T-helper 2 cell treated with Interferon-gamma antibody and Interleukin-4, amounts not matched to agents 5 μg/mL and 100 μg/mL, for 36 hours (primary cell): Measurements from ENCODE around the gene ITIH2.
"Not testable (repeated sequence)": the region's sequence is repeated elsewhere in the genome, so short reads cannot be mapped to it uniquely, and the experiment has no call there.

ENCODE experiments used
- DNase-seq: peaks from one replicate; pipeline ENCODE4 v3.0.0; 2021; ENCODE audit warnings: low spot score
- H3K27ac Mint-ChIP-seq: one replicate; pipeline ENCODE4 v1.8.0; 2021; ENCODE audit warnings: mild to moderate bottlenecking, mixed read lengths
- H3K27me3 Mint-ChIP-seq: one replicate; pipeline ENCODE4 v1.8.0; 2021; ENCODE audit warnings: low read depth, mixed read lengths
- H3K36me3 Mint-ChIP-seq: one replicate; pipeline ENCODE4 v1.8.0; 2021; ENCODE audit warnings: low read depth, mixed read lengths
- H3K4me1 Mint-ChIP-seq: one replicate; pipeline ENCODE4 v1.8.0; 2021; ENCODE audit warnings: low read depth, mixed read lengths
- H3K4me3 Mint-ChIP-seq: one replicate; pipeline ENCODE4 v1.8.0; 2022; ENCODE audit warnings: mild to moderate bottlenecking, moderate library complexity, mixed read lengths
- H3K9me3 Mint-ChIP-seq: one replicate; pipeline ENCODE4 v1.8.0; 2021; ENCODE audit warnings: mixed read lengths

The ITIH2 gene

DNA sequence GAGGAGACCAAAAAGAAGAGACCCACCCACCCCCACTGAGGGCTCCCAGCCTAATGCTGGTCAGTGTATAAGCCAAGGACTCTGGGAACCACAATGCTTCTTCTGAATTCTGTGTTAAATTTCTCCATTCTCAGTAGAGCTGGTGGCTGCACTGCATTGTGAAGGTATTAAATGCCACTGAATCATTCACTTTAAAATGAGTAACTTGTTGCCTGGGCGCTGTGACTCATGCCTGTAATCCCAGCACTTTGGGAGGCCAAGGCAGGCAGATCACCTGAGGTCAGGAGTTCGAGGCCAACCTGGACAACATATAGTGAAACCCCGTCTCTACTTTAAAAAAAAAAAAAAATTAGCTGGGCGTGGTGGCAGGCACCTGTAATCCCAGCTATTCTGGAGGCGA is 23.0 kb upstream of the ITIH2 start:
- not testable (repeated sequence) for H3K9me3 Mint-ChIP-seq, H3K4me3 Mint-ChIP-seq, H3K36me3 Mint-ChIP-seq, H3K27ac Mint-ChIP-seq, DNase-seq, H3K4me1 Mint-ChIP-seq
- peaks cover 25% of the 10 kb centered on the region for H3K27me3 Mint-ChIP-seq

GRCh38 chr10:7686351-7687171 is 16.6 kb upstream of the ITIH2 start:
- Mint-ChIP-seq H3K27me3 (peaks cover 21% of the 10 kb centered on the region), H3K9me3 (peaks cover 20% of the 10 kb centered on the region), H3K27ac (no peak overlapping the region), H3K36me3 (no peaks in the 10 kb centered on the region), H3K4me3 (no peak overlapping the region), H3K4me1 (peaks cover 4% of the 10 kb centered on the region)
- no peak for DNase-seq

- DNase-seq = peak; percentile 73
- peaks cover 22% of the 10 kb centered on the region for H3K9me3 Mint-ChIP-seq
- H3K36me3 Mint-ChIP-seq = no peaks in the 10 kb centered on the region
- H3K27ac Mint-ChIP-seq = no peak overlapping the region
- H3K4me1 Mint-ChIP-seq = peaks cover 4% of the 10 kb centered on the region
- H3K27me3 Mint-ChIP-seq = peaks cover 20% of the 10 kb centered on the region
- no peak overlapping the region for H3K4me3 Mint-ChIP-seq
Observed at GRCh38 chr10:7687228-7687907, 15.7 kb upstream of the ITIH2 start.

- no peak overlapping the region for H3K27ac Mint-ChIP-seq
- no peak for DNase-seq
- peaks cover 2% of the 10 kb centered on the region for H3K36me3 Mint-ChIP-seq
- H3K4me3 Mint-ChIP-seq = no peak overlapping the region
- peaks cover 33% of the 10 kb centered on the region for H3K9me3 Mint-ChIP-seq
- H3K27me3 Mint-ChIP-seq = peaks cover 7% of the 10 kb centered on the region
- peaks cover 4% of the 10 kb centered on the region for H3K4me1 Mint-ChIP-seq
Observed at GRCh38 chr10:7689591-7689990, 13.5 kb upstream of the ITIH2 start.

GRCh38 chr10:7690885-7691597 is 12.1 kb upstream of the ITIH2 start:
- H3K27me3 Mint-ChIP-seq, H3K4me1 Mint-ChIP-seq, H3K27ac Mint-ChIP-seq, H3K36me3 Mint-ChIP-seq, H3K4me3 Mint-ChIP-seq: not testable (repeated sequence)
- DNase-seq = peak; percentile 6
- H3K9me3 Mint-ChIP-seq = peaks cover 33% of the 10 kb centered on the region

DNA sequence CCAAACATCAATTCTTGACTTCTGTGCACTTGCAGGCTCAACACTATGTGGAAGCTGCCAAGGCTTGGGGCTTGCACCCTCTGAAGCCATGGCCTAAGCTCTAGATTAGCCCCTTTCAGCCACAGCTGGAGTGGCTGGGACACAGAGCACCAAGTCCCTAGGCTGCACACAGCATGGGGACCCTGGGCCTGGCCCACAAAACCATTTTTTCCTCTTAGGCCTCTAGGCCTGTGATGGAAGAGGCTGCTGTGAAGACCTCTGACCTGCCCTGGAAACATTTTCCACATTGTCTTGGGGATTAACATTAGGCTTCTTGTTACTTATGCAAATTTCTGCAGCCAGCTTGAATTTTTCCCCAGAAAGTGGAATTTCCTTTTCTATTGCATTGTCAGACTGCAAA is 10.7 kb upstream of the ITIH2 start:
- H3K36me3 Mint-ChIP-seq, DNase-seq, H3K27ac Mint-ChIP-seq, H3K27me3 Mint-ChIP-seq, H3K4me3 Mint-ChIP-seq, H3K4me1 Mint-ChIP-seq: not testable (repeated sequence)
- H3K9me3 Mint-ChIP-seq = peaks cover 33% of the 10 kb centered on the region

- not testable (repeated sequence) for DNase-seq, H3K4me3 Mint-ChIP-seq, H3K4me1 Mint-ChIP-seq, H3K27me3 Mint-ChIP-seq, H3K36me3 Mint-ChIP-seq, H3K27ac Mint-ChIP-seq
- peaks cover 33% of the 10 kb centered on the region for H3K9me3 Mint-ChIP-seq
Observed at GRCh38 chr10:7693194-7693593, 9.9 kb upstream of the ITIH2 start.

DNA sequence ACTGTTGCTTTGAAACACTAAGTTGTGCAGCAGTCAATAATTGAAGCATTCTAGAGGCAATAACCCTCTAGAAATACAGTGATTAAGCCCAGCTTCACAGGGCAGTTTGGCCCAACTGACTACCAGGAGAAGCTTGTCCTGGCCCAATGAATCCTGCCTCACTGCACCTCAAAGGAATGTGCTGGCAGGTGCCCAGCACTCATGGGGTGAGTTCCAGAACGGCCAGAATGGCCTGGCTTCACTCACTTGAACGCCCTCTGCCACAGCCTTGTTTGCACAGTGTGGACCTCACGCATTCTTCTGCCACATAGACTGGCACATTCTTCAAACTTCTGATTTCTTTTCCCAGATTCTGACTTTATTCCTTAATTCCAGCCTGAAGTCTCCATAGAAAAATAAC is 6.6 kb upstream of the ITIH2 start:
- peaks cover under 1% of the 10 kb centered on the region for H3K4me1 Mint-ChIP-seq
- no peak overlapping the region for H3K27ac Mint-ChIP-seq
- H3K4me3 Mint-ChIP-seq = no peak overlapping the region
- DNase-seq = no peak
- H3K9me3 Mint-ChIP-seq = peaks cover 13% of the 10 kb centered on the region
- H3K36me3 Mint-ChIP-seq = peaks cover 2% of the 10 kb centered on the region
- H3K27me3 Mint-ChIP-seq = peaks cover 4% of the 10 kb centered on the region

- peaks cover 4% of the 10 kb centered on the region for H3K27me3 Mint-ChIP-seq
- DNase-seq = no peak
- no peak overlapping the region for H3K4me3 Mint-ChIP-seq
- no peak overlapping the region for H3K27ac Mint-ChIP-seq
- no peaks in the 10 kb centered on the region for H3K4me1 Mint-ChIP-seq
- H3K36me3 Mint-ChIP-seq = peaks cover 2% of the 10 kb centered on the region
- peaks cover 12% of the 10 kb centered on the region for H3K9me3 Mint-ChIP-seq
Observed at GRCh38 chr10:7697426-7697825, 5.7 kb upstream of the ITIH2 start.

GRCh38 chr10:7700577-7701125 is 2.5 kb upstream of the ITIH2 start:
- H3K36me3 Mint-ChIP-seq = no peaks in the 10 kb centered on the region
- no peaks in the 10 kb centered on the region for H3K4me1 Mint-ChIP-seq
- no peaks in the 10 kb centered on the region for H3K9me3 Mint-ChIP-seq
- no peak overlapping the region for H3K4me3 Mint-ChIP-seq
- H3K27ac Mint-ChIP-seq = no peak overlapping the region
- H3K27me3 Mint-ChIP-seq = peaks cover 15% of the 10 kb centered on the region
- no peak for DNase-seq

GRCh38 chr10:7701158-7701742 is 1.9 kb upstream of the ITIH2 start:
- H3K4me1 Mint-ChIP-seq = no peaks in the 10 kb centered on the region
- H3K36me3 Mint-ChIP-seq = no peaks in the 10 kb centered on the region
- H3K9me3 Mint-ChIP-seq = no peaks in the 10 kb centered on the region
- H3K27ac Mint-ChIP-seq = no peak overlapping the region
- DNase-seq = no peak
- H3K27me3 Mint-ChIP-seq = peaks cover 19% of the 10 kb centered on the region
- H3K4me3 Mint-ChIP-seq = no peak overlapping the region

DNA sequence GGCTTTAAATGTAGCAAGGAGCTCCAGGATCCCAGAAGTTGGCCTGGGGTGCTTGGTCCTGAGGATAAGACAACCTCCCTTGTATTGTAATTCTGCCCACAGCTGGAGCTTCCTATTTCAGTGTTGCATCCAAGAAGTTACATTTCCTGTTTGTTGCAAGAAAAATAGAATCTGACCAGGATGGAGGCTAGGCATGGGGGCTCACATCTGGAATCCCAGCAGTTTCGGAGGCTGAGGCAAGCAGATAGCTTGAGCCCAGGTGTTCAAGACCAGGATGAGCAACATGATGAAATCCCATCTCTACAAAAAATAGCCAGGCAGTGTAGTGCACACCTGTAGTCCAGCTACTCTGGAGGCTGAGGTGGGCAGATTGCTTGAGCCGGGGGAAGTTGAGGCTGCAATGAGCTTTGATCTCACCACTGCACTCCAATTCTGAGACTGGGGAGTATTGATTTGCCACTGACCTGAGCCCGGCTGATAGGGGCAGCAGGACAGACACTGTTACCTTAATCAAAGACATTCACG is 766 bp upstream of the ITIH2 start:
- H3K27me3 Mint-ChIP-seq = peaks cover 23% of the 10 kb centered on the region
- no peaks in the 10 kb centered on the region for H3K9me3 Mint-ChIP-seq

GRCh38 chr10:7704071-7705016 is 1.2 kb downstream of the ITIH2 start:
- H3K4me3 Mint-ChIP-seq = no peak overlapping the region
- peaks cover 21% of the 10 kb centered on the region for H3K27me3 Mint-ChIP-seq
- no peak overlapping the region for H3K27ac Mint-ChIP-seq
- no peaks in the 10 kb centered on the region for H3K9me3 Mint-ChIP-seq
- no peaks in the 10 kb centered on the region for H3K36me3 Mint-ChIP-seq
- no peak for DNase-seq
- no peaks in the 10 kb centered on the region for H3K4me1 Mint-ChIP-seq

More for the DNA sequence above, 766 bp upstream of the ITIH2 start:
- Mint-ChIP-seq H3K27ac (no peak overlapping the region), H3K36me3 (no peaks in the 10 kb centered on the region), H3K4me1 (no peaks in the 10 kb centered on the region), H3K4me3 (no peak overlapping the region)
- no peak for DNase-seq
